Middle frontal gyrus (tissue), 1 donor: ENCODE results near the gene PGAP1.

ENCODE experiments used
- DNase-seq: peaks from one replicate; pipeline ENCODE4 v3.0.0-alpha.2; 2015; ENCODE audit warnings: low spot score; ENCODE audit errors: extremely low spot score

Gene PGAP1

GRCh38 chr2:196804381-196804780 is 122.1 kb downstream of the PGAP1 start:
- no peak for DNase-seq

GRCh38 chr2:196802401-196802800 is 124.1 kb downstream of the PGAP1 start:
- DNase-seq = no peak

- DNase-seq = no peak
Measured at GRCh38 chr2:196801674-196802261, 124.7 kb downstream of the PGAP1 start.

- DNase-seq = no peak
Measured at GRCh38 chr2:196798980-196799379, 127.5 kb downstream of the PGAP1 start.

- DNase-seq = no peak
Measured at GRCh38 chr2:196792865-196793264, 133.6 kb downstream of the PGAP1 start.

GRCh38 chr2:196783431-196784094 is 142.9 kb downstream of the PGAP1 start:
- no peak for DNase-seq
